Left hindlimb (tissue), 1 donor: ENCODE results near the gene CCDC92.

Experiments
- DNase-seq: peaks from one replicate; pipeline ENCODE4 v3.0.0-alpha.2; 2018

Gene CCDC92, protein sequence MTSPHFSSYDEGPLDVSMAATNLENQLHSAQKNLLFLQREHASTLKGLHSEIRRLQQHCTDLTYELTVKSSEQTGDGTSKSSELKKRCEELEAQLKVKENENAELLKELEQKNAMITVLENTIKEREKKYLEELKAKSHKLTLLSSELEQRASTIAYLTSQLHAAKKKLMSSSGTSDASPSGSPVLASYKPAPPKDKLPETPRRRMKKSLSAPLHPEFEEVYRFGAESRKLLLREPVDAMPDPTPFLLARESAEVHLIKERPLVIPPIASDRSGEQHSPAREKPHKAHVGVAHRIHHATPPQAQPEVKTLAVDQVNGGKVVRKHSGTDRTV

DNA sequence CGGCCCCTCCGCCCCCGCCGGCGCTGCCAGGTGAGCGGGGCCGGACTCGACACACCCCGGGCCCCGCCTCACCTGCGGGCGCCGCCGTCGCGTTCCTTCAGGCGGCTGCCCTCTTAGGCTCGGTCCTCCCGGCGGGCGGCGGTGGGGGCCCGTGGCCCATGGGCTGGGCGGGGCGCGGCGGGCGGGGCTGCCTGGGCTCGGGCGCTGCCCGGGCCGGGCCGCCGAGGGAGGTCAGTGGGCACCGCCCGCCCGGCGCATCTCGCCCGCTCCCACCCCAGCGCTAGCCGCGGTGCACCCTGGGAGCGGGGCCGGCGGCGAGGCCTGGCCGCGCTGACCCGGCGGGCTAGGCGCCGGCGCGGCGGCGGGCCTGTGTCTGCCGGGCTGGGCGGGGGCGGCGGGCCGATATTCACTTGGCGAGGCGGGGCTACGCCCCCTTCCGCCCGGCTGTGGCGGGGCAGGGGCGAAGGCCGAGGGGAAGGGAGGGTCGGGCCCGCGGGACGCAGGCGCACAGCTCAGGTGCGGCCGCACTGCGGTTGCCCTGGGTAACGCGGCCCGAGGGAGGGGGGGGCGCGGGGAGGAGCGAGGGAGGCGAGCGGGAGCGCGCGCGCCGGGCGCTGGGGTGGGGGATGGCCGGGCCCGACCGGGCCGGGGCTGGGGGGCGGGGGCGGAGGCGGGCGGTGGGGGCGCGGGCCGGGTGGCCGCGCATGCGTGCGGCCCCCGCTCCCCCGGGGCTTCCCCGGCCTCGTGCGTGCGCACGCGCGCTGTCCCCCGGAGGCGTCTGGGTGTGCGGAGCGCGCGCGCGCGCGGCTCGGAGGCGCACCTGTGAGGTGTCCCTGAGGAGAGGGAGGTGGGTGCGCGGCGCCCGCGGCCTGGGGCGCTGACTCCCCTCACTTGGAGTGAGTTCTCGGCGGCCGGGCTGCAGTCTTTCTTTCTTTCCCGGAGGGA is at the start of gene CCDC92, which contains the start of gene ZNF664:
TSS of gene CCDC92 (minus strand) at position 375 of the 945 bp plus-strand sequence. CDS start 28,526 bp downstream, outside the sequence.
TSS of gene ZNF664 (plus strand) at position 759 of the 945 bp plus-strand sequence. CDS start 38,930 bp downstream, outside the sequence.
- DNase-seq = peak; percentile 94

DNA sequence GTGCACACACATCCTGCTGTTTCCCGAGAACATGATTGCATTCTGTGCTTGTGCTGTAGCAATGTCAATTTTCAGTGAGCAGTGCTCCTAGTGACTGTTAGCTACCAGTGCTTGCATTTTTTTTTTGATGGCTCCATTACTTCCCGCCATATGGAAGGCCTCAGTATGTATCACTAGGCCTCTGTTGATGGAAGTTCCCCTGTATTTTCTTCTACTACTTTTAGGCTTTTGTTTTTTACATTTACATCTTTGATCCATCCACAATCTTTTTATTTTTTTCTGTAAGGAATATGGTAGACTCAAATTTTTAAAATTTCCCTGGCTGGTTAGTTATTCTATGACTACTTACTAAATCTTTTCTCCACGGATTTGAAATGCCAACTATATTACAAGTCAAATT is 49.5 kb upstream of the CCDC92 start:
- DNase-seq = no peak

DNA sequence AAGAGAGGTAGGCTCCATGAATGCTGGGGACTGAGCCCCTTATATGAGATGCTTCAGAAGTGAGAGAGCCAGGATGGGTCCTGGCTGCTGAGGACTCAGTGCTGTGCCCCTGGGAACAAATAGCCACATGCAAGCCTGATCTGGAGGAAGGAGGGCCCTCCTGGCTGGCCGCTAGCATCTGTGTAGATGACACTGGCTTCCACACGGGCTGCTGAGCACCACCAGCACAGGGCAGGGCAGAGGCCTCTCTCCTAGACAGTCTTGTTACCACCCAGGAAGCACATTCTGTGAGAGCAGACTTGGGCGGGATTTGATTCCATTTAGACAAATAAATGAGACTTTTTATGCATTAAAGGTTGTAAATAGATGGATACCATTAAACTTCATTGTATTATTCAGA is 48.4 kb upstream of the CCDC92 start:
- no peak for DNase-seq

DNA sequence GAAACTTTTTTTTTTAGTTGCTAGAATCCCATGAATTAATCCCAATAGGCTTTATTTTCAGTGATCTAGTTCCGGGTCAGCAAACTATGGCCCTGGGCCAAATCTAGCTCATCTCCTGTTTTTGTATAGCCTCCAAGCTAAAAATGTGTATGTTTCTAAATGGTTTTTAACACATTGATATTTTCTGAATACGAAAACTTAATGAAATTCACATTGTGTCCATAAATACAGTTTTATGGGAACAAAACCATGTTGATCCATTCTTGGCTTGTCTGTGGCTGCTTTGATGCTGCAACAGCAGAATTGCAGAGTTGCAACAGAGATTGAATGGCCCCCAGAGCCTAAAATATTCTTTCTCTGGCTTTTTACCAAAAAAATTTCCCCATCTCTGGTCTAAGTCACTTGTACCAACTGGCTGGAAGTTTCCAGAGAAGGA is 47.9 kb upstream of the CCDC92 start:
- DNase-seq = no peak

DNA sequence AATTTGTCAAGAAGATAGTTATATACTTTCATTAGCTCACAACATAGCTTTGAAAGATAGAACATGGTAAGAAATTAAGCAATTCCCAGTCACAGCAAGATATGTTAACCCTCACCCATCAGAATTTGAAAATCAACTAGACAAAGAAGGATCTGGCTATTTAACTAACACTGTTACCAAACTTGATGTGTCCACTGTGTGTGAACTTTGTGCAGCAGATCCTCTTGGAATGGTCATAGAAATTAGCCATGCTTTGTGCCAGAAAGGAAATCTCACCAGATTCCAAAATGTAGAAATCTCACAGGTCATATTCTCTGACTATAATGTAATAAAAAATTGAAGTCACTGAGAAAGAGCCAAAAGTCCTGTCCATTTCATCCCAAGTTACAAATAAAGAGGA is 46.5 kb upstream of the CCDC92 start:
- no peak for DNase-seq

DNA sequence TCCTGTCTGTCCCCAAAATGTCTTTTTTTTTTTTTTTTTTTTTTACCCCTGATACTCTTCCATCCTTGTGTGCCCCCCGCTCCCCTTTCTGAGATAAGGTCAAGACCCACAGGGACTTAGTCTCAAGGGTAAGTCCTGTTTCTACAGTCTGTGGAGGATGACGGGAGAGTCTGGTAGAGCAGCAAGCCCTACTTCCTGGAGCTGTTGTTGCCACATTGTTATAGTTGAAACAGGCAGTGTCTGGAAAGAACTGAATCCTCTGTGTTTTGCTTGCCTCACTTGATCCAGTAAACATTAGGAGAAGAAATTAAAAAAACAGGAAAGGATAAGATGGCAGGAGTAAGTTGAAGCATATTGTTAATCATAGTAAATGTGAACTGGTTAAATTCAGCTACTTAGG is 45.9 kb upstream of the CCDC92 start:
- DNase-seq = no peak

DNA sequence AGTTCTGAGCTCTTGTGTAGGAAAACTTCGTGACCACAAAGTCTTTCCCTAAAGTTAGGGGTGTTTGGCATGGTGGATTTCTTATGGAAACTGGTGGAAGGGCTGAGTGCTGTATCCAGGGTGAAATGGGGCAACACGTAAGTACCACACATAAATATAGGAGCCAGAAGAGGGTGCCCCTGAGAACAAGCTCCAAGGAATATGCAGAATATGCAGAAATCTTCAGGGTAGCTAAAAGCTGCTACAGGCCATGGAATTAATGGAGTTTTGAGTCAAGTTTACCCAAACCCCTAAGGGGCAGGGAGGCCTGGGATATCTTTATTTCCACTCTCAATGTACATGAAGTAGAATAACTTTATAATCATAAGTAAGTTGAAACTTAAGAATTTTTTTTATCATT is 44.4 kb upstream of the CCDC92 start:
- DNase-seq = no peak

DNA sequence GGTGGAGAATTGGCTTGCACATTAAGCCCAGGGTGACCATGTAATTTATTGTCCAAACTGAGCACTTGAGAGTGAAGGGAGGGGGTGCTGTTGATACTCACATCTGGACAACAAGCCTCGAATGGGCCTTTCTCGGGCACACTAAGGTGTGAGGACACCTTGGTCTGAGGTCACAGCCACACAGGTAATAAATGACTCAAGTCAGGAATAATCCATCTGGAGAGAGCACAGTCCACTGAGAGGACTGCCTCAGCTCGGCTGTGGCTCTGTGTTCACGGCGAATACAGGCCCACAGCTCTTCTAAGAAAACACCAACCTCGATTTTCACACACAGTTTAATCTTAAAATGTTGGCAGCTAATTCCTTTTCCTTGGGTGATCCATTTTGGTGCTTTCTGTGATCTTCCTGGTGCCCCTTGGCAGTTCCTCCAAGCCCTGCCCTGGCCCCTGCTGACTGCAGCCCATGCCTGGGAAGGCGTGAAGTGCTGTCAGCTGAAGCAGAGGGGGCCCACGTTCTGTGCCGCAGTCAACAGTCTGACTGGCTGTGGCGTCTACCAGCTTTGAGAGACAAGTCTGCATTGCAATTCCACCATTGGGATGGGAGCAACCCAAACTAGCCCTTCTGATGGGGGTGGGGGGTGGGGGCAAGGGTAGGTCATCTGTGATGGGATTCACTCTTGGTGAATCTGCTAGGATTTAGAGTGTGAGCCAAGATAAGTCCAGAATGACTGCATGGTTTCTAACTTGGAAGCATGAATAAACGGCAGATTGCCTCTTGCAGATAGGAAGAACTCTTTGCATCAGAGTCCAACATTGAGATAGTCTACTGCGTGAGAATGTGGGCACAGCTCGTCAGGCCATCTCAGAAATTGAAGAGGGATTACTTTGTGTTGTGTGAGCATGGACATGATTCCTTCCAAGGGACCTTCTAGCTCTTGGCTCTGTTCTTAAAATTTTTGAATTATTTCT is 43.1 kb upstream of the CCDC92 start:
- no peak for DNase-seq

DNA sequence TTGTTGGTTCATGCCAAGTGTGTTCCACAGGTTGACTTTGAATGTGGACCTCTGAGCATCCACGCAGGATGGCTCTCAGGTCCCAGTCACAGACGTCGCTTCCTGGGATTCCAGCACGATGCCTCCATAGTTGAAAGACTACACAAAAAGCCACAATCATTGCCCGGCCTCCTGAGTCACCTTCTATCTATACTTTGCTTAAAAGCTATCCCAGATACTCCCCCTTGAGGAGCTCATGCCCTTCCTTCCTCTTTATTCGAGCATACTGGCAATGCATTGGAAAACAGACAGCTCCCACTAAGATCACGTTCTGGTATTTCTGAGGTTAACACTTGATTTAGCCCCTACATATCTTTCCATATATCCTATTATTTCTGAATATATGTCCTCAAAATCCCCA is 40.4 kb upstream of the CCDC92 start:
- no peak for DNase-seq

DNA sequence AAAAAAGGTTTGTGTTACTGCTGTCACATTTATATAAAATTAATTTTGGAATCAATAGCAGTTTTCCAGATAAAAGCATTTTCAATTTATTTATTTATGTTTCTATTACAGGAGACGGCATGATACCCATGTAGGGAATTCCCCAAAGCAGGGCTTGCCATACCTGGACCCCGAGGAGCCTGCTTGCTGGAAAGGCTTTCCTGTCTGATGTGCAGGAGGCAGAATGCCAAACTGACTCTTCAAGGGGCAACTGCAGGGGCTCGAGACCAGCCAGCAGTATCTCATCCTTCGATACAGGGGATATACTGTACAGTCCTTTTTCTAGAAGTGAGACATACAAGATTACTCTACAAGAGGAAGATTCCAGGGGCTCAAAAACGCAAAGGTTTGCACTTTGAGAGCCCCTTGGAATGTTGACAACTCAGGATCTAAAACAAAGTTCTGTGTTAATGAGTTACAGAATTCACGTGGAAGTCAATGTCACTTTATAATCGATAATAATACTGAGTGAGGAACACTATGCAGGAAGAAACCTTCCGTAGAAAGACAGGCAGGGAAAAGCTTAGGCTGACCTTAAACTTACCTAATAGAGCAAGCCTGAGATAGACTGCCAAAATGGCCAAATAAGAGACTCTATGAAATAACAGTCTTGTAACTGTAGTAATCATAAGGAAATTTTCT is 38.9 kb upstream of the CCDC92 start:
- no peak for DNase-seq

DNA sequence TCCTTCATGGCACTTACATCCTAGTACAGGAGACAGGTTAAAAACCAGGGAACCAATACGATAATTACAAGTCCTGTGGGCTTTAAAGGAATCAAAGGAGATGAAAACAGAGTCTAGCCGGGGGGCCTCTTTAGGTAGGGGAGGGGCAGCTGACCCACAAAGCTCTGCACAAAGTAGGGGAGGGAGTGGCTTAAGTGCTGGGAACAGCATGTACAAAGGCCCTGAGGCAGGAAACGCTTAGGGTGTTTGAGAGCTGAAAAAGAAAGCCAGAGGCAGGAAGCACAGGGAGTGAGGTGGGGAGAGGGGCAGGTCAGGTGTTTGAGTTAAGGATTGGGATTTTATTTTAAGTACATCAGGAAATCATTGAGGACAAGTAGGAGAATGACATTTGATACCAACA is 38.1 kb upstream of the CCDC92 start:
- DNase-seq = no peak

DNA sequence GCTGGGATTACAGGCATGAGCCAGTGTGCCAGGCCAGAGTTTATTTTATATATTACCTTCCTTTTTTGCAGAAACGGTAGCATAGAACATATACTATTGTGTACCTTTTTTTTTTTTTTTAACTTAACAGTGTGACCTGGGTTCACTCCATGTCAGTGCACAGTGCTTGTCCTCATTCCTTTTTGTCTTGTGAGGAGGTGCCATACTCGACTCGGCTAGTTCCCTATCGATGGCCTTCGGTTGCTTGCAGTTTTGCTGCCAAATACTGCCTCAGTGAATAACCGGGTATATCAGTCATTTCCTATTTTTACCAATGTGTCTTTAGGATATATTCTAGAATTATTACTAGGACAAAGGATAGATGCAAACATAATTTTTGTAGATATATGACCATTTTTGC is 37.1 kb upstream of the CCDC92 start:
- no peak for DNase-seq

DNA sequence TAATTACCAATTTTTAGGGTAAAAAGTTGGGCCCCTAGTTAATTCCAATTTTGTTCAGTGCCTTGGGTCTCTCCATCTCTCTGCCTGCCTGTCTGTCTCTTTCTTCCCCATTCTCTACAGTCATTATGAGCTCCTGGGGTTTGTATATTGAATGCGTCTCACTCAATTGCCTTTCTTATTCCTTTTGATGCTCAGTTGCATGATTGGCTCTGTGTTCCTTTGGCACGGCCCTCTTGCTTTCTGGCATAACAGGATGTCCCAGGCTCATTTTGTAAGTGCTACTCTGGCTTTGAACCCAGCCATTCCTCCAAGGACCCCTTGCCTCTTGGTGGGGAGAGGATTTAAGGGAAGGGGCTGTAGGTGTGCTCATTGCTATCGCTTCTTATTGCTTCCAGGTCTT is 36.0 kb upstream of the CCDC92 start:
- DNase-seq = no peak

DNA sequence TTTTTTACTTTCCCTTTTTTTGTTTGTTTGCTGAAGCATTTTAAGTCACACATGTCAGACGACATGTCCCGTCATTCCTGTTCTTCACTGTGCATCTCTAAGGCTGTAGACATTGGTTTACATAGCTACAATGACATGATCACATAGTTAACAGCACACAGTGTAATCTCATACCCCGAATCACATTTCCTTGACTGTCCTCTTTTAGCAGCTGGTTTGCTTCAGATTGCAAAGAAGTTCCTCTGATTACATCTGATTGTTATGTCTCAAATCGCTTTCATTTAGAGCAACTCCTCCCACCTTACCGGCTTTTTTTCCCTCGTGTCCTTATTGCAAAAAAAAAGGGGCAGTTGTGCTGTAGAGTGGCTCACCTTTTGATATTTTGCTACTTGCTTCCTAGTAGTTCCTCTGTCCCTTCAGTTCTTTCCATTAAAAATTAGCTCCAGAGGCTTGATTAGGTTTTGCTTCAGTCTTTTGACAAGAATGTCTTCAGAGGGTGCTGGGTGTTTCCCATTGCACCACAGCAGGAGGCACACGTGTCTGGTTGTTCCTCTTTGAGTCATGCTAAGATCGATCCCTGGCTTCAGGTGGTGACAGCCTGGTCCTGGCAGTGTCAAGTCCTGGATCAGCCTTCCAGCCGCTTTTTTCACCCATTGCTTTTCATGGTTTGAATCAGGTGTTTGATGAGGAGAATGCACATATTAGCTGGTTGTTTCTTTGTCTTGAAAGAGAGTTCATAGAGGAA is 35.4 kb upstream of the CCDC92 start:
- no peak for DNase-seq

DNA sequence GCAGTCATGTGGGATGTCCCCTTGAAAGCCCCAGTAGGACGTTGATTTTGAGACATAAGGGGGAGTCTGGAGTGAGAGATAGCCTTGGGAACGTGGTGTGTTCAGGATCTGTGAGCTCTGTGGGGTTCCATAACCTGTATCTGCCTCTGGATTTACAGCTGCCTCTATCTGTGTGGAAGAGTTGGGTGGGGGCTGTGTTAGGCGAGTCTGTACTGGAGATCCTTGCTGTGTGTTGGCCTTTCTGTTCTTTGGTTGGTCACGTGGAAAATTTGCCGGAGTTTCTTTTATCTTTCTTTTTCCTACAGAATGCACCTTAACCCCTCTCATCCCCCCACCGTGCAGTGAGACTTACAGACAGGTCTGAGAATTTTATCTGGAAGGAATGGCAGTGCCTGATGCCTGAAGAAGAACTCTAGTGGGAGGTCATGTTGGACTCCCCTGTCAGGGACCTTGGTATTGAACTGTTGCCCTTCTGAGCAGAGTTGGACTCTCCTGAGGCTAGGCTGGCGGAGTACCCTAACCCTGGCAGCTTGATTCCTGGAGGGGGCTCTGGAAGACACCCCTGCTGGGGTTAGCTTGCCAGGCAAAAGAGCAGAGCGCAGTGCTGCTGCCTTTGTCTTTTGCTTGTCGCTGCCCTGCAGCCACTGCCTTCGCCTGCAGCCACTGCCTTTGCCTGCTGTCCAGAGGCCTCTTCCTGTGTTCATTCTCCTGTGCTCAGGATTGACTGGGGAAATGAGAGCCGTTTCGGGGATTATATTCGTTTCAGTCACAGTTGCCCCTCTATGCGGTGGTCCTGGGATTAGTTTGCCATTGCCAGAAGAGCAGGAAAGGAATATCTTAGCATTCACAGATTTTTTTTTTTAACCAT is 34.4 kb upstream of the CCDC92 start:
- DNase-seq = no peak

DNA sequence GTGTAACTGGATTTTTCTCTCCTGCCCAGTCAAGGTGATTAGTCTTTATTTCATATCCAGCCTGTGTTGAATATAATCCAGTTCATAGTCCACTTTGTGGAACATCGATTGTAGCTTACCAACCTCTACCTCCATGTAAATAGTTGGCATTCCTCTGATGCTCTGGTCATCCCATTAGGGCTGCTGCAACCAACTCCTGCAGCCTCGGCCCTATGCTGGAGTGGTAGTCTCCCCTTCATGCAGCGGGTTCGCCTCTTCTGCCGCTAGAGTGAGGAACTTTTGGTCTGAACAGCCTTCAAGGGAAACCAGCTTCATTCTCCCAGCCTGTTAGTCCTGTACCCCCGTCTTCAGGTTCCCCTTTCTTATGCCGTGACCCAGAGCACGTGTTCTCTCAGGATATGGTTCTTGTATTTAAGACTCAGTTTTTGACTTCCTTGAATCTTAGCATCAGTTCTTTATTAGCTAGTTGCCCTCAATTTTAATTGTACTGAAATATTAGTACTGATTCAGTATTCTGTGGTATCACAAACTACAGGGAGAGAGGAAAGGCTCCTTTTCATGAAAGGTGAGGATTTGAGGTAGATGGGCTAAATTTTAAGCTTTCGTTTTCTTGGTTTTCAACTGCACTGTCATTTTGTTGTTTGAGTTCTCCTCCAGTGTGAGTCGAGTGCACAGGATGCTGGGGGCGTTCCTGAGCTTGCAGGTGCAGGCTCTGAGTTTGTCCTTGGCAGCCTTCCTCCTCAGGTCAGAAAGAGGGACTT is 33.6 kb upstream of the CCDC92 start:
- no peak for DNase-seq

DNA sequence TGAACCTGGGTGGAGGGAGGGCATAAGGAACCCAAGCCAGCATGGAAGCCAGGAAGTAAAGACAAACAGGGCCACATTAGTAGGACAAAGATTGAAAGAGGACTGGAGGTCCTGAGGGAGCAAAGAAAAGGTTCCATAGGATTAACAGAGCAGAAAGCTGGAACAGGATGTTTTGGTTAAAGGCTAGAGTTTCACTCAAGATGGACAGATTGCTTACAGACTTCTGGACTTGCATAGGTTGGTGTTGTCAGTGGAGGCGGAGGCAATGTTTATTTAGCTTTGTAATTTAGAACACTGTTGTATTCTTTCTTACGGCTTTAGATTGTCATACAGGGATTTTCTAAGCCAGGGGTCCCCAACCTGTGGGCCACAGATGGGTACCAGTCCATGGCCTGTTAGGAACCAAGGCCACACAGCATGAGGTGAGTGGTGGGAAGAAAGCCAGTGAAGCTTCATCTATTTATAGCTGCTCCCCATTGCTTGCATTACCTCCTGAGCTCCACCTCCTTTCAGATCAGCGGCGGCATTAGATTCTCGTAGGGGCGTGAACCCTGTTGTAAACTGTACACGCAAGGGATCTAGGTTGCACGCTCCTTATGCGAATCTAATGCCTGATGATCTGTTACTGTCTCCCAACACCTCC is 31.7 kb upstream of the CCDC92 start:
- no peak for DNase-seq

DNA sequence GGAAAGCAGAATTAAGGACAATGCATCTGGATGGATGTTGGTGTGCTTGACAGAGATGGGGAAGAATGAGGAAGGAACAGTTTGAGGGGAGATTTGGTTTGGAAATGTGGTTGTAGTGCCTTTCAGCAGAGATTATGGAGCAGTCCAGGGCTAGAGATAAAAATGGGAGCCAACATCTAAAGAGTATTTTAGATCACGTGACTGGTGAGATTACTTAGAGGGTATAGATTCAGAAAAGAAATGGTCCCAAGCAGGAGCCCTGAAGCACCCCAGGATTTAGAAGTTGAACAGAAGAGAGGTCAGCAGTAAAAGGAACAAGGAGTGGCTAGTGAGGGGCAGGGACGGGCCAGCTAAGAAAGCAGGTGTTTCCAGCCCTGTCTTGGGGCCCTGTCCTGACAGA is 30.0 kb upstream of the CCDC92 start:
- DNase-seq = no peak
